K562 (cell line): ENCODE results near the gene GPR55. TPM values are rescaled to one million over a fixed set of nuclear protein-coding genes. Genes with fewer than 3 reads are reported as not detected.

Experiments
- ATAC-seq: fragments of 200-7000 bp; cut with Tn5 transposase; 3 replicates; pipeline ENCODE4 v1.9.1; 2020; ENCODE audit warnings: moderate library complexity
- BruUV-seq: library from RNA; stranded (reverse); fragments of 400-500 nt; replicated peaks from 2 replicates; lab custom pipeline; 2021; lab: Mats Ljungman, UMichigan
- CTCF ChIA-PET: fragments of 300-600 bp; formaldehyde crosslinking; extraction: SDS; loops from one replicate; lab custom pipeline; 2021; ENCODE audit warnings: low intra/inter-chr PET ratio; lab: Yijun Ruan, JAX
- POLR2A ChIA-PET: fragments of 300-600, 350-650 bp; sonication (Branson Sonifier 250); formaldehyde crosslinking; extraction: SDS; loops from one replicate; lab custom pipeline; 2021; ENCODE audit warnings: antibody characterized with exemption, inconsistent platforms; lab: Yijun Ruan, JAX
- DNase-seq, 4 experiments: peaks; one replicate each; pipeline versions ENCODE4 v3.0.0 to v3.0.0-alpha.2; 2011 to 2018; ENCODE audit warnings: low spot score in 3 of 4, mixed read lengths in 3 of 4; ENCODE audit errors: extremely low read depth in 1 of 4
- FAIRE-seq: peaks from 2 replicates; lab custom pipeline; 2011; peaks lifted over from hg19 to GRCh38; lab: Jason Lieb, UNC
- H2AFZ ChIP-seq: 2 replicates; pipeline ENCODE4 v1.6.0; 2011; ENCODE audit warnings: low read depth, low read length, control low read depth, inconsistent platforms
- H3K27ac ChIP-seq: fragments of 200-600 bp; 3 replicates; pipeline ENCODE4 v1.8.0; 2011; ENCODE audit warnings: low read depth, mild to moderate bottlenecking, control low read depth, inconsistent platforms, low read length, moderate library complexity, mixed read lengths; ENCODE audit errors: extremely low read depth
- H3K27me3 ChIP-seq, 2 experiments: fragments of 300-600 bp in 1 of 2; 2 replicates in 1 of 2; 3 replicates in 1 of 2; pipeline versions ENCODE4 v1.6.0 to v1.8.0; 2011; ENCODE audit warnings: inconsistent platforms in 2 of 2, low read length in 2 of 2, mild to moderate bottlenecking in 1 of 2, mixed read lengths in 1 of 2, moderate library complexity in 1 of 2; ENCODE audit not compliant: control insufficient read depth in 2 of 2, insufficient read depth in 2 of 2
- H3K36me3 ChIP-seq: fragments of 300-600 bp; 3 replicates; pipeline ENCODE4 v1.8.0; 2011; ENCODE audit warnings: mild to moderate bottlenecking, low read length, inconsistent platforms; ENCODE audit not compliant: control insufficient read depth, insufficient read depth
- H3K4me1 ChIP-seq, 2 experiments: fragments of 200-600 bp in 1 of 2; replicated peaks in 1 of 2; 2 replicates in 1 of 2; 3 replicates in 1 of 2; pipeline versions ENCODE4 v1.5.1 to v1.8.0; 2011; ENCODE audit warnings: inconsistent platforms in 2 of 2, low read length in 2 of 2, mild to moderate bottlenecking in 1 of 2, mixed read lengths in 1 of 2, moderate library complexity in 1 of 2; ENCODE audit not compliant: control insufficient read depth in 2 of 2, insufficient read depth in 2 of 2
- H3K4me2 ChIP-seq: 2 replicates; pipeline ENCODE4 v1.6.1; 2011; ENCODE audit warnings: low read length, control low read depth, inconsistent platforms, mixed read lengths; ENCODE audit not compliant: insufficient read depth
- H3K4me3 ChIP-seq: fragments of 200-600 bp; sonication (generic), shearing (Covaris generic); 2 replicates; pipeline ENCODE4 v1.5.1; 2016; ENCODE audit warnings: control low read depth, inconsistent platforms
- H3K79me2 ChIP-seq: fragments of 200-600 bp; 3 replicates; pipeline ENCODE4 v1.8.0; 2011; ENCODE audit warnings: low read length, inconsistent platforms; ENCODE audit not compliant: control insufficient read depth, insufficient read depth
- H3K9ac ChIP-seq, 2 experiments: 2 replicates each; pipeline versions ENCODE4 v1.6.0 to v1.6.1; 2011; ENCODE audit warnings: low read depth in 2 of 2, low read length in 2 of 2, control low read depth in 1 of 2, inconsistent platforms in 1 of 2, mild to moderate bottlenecking in 1 of 2, mixed read lengths in 1 of 2; ENCODE audit not compliant: insufficient read depth in 1 of 2
- H3K9me1 ChIP-seq: one replicate; pipeline ENCODE4 v1.6.0; 2011; ENCODE audit warnings: inconsistent platforms, mild to moderate bottlenecking, low read length, moderate library complexity; ENCODE audit not compliant: control insufficient read depth, insufficient read depth
- H3K9me3 ChIP-seq: replicated peaks from 2 replicates; pipeline ENCODE4 v1.5.1; 2011; ENCODE audit warnings: low read depth, low read length, inconsistent platforms; ENCODE audit not compliant: control insufficient read depth, insufficient read depth
- H4K20me1 ChIP-seq: replicated peaks from 2 replicates; pipeline ENCODE4 v1.6.1; 2011; ENCODE audit warnings: low read length, inconsistent platforms, mixed read lengths; ENCODE audit not compliant: control insufficient read depth, insufficient read depth
- MXI1 ChIP-seq: IDR thresholded peaks from 2 replicates; pipeline ENCODE4 v1.6.1; 2011; ENCODE audit warnings: low read depth, mild to moderate bottlenecking, improper control_type of control experiment, low read length
- NFE2 ChIP-seq: IDR thresholded peaks from 2 replicates; pipeline ENCODE4 v1.6.1; 2014; ENCODE audit warnings: antibody characterized with exemption, low read depth
- RFX1 ChIP-seq: fragments of 450-650 bp; IDR thresholded peaks from 2 replicates; pipeline ENCODE4 v1.6.1; 2016; ENCODE audit warnings: mild to moderate bottlenecking, moderate library complexity
- ZNF57 ChIP-seq: fragments of 450-650 bp; formaldehyde crosslinking; IDR thresholded peaks from 2 replicates; pipeline ENCODE4 v1.4.0; 2020; ENCODE audit warnings: mild to moderate bottlenecking, moderate library complexity
- ZNF707 ChIP-seq: fragments of 250-450 bp; sonication (Bioruptor Pico); conservative IDR thresholded peaks from 2 replicates; pipeline ENCODE4 v1.8.0; 2022; ENCODE audit warnings: inconsistent platforms, mild to moderate bottlenecking, moderate library complexity
- WGBS: fragments of 100-300 bp; shearing (Covaris generic); methylation state at CpG from one replicate; pipeline ENCODE4 v1.1.6; 2016; ENCODE audit warnings: low coverage, mixed read lengths; ENCODE audit not compliant: insufficient coverage; ENCODE audit errors: missing lambda C conversion rate; 5-methylcytosine and 5-hydroxymethylcytosine counted together
- in situ Hi-C: fragments of 300-500 bp; cut with MboI; formaldehyde crosslinking; loops from 4 replicates; pipeline ENCODE4 v1.15.0; 2018; ENCODE audit warnings: inconsistent platforms, mixed read lengths
- intact Hi-C: fragments of 100-400 bp; cut with micrococcal nuclease; formaldehyde crosslinking; loops from 2 replicates; pipeline ENCODE4 v1.14.2; 2022
- polyA plus RNA-seq, 8 experiments: library from polyadenylated mRNA; depleted of rRNA in 4 of 8; stranded (reverse) in 5 of 8; unstranded in 3 of 8; fragments of >200 nt; fragmentation: Nextera tagmentation in 2 of 8; fragmentation: Illumina TruSeq in 1 of 8; extraction: Ambion mirVana in 2 of 8; extraction: Trizol in 1 of 8; gene quantifications; 2 replicates each; pipeline versions ENCODE4 v1.2.1 to v1.2.3, GENCODE V29; 2011 to 2014; ENCODE audit warnings: inconsistent platforms in 1 of 8, missing spikeins in 1 of 8
- total RNA-seq, 7 experiments: library from RNA; depleted of rRNA in 6 of 7; stranded (reverse); fragments of >200 nt in 6 of 7; fragmentation: Illumina TruSeq in 2 of 7; extraction: Trizol in 2 of 7; gene quantifications; 2 replicates each; pipeline versions ENCODE4 v1.2.1 to v1.2.3, GENCODE V29; 2011 to 2021; ENCODE audit warnings: low replicate concordance in 1 of 7

GPR55 gene
- total and polyA plus RNA-seq, 9 of the 15 experiments (the other 6 are each of a cell fraction or from before 2014, with no cell fraction given), result 0.11 to 0.49 (median 0.27) TPM

DNA sequence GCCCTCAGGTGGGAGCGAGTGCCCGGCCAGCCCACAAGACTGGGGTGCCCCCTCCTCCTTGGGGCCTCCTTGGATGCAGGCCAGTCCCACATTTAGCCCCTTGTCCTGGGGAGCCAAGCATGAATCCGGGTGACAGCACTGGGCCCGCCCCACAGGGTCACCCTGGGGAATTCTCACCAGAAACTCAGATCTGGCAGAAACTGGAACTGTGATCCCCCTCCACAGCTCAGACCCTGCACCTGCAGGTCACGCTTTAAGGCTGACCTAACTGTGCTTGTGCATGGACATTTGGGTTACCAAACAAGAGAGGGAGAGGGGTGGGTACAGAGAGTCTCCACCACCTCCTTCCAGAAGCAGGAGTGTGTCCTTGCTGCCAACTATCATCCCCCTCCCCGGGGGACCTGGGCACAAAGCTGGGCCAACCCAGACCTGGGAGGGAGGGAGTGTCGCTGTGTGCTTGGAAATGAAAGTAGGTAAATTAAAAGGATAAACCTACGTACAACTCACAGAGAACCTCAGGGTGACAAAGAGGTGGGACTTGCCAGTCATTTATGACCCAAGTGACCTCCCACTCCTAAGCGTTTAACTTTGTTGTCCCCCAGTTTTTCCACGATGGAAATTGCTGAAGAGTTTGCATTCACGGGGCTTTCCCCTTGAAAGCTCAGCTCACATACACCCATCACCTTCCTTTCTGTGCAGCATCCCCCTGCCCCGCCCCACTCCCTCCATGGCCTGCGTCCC lies 51.2 kb downstream of the GPR55 start:
- H3K4me3 ChIP-seq, result no peak overlapping the region
- in situ Hi-C loops, result no loop called here
- H3K79me2 ChIP-seq, result no peaks in the 10 kb centered on the region
- CTCF ChIA-PET, result no interaction called here
- no peak overlapping the region for H3K4me2 ChIP-seq
- POLR2A ChIA-PET, result interaction anchor here (1.5 kb wide), 1 partner anchor 9 kb away, joined by 5 read pairs; the partner anchor contains the start of gene ITM2C
- peaks cover 0 to 25% of the 10 kb centered on the region in 2 experiments; a peak in 3 of 5 replicates for H3K4me1 ChIP-seq
- no peak for ATAC-seq
- no peaks in the 10 kb centered on the region for H3K36me3 ChIP-seq
- H4K20me1 ChIP-seq, result peaks cover 9% of the 10 kb centered on the region
- 76% methylated on average over 6 of the region's 13 CpGs for WGBS
- no peaks in the 10 kb centered on the region for H3K9me1 ChIP-seq
- H3K27me3 ChIP-seq, result no peaks in the 10 kb centered on the region
- H3K9ac ChIP-seq, result no peak overlapping the region; a peak in 1 of 4 replicates
- no peak overlapping the region for H3K27ac ChIP-seq
- intact Hi-C loops, result no loop called here
- no peaks in the 10 kb centered on the region for H3K9me3 ChIP-seq
- no peak for FAIRE-seq
- TF ChIP-seq RFX1 (no peak), ZNF57 (no peak), ZNF707 (no peak), MXI1 (no peak), NFE2 (no peak)
- no TSS peak for BruUV-seq
- no peak overlapping the region for H2AFZ ChIP-seq
- DNase-seq, result no peak
